GM12872 (cell line): ENCODE results near the gene CD200R1L.

ENCODE experiments used
- TF ChIP-seq, protein P1 (sequence below): IDR thresholded peaks from 3 replicates; pipeline ENCODE4 v1.5.1; 2011; ENCODE audit warnings: low read depth, mild to moderate bottlenecking, low read length, moderate library complexity; ENCODE audit not compliant: insufficient read depth

CD200R1L gene

DNA sequence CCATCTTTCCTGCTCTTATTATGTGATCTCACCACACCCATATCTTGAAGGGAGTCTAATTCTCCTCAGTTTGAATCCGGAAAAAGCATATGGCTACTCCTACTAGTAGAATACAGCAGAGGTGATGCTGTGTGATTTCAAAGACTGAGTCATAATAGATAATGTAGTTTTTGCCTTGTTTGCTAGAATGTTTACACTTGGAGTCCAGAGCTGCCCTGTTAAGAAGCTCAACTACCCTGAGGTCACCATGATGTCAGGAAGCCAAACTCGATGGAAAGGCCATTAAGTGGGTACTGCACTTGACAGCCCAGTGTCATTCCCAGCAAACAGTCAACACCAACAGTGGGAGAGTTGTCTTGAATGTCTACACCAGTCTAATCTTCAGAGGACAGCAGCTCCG lies 56.9 kb downstream of the CD200R1L start:
- TF ChIP-seq, protein P1, sequence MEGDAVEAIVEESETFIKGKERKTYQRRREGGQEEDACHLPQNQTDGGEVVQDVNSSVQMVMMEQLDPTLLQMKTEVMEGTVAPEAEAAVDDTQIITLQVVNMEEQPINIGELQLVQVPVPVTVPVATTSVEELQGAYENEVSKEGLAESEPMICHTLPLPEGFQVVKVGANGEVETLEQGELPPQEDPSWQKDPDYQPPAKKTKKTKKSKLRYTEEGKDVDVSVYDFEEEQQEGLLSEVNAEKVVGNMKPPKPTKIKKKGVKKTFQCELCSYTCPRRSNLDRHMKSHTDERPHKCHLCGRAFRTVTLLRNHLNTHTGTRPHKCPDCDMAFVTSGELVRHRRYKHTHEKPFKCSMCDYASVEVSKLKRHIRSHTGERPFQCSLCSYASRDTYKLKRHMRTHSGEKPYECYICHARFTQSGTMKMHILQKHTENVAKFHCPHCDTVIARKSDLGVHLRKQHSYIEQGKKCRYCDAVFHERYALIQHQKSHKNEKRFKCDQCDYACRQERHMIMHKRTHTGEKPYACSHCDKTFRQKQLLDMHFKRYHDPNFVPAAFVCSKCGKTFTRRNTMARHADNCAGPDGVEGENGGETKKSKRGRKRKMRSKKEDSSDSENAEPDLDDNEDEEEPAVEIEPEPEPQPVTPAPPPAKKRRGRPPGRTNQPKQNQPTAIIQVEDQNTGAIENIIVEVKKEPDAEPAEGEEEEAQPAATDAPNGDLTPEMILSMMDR, result no peak

DNA sequence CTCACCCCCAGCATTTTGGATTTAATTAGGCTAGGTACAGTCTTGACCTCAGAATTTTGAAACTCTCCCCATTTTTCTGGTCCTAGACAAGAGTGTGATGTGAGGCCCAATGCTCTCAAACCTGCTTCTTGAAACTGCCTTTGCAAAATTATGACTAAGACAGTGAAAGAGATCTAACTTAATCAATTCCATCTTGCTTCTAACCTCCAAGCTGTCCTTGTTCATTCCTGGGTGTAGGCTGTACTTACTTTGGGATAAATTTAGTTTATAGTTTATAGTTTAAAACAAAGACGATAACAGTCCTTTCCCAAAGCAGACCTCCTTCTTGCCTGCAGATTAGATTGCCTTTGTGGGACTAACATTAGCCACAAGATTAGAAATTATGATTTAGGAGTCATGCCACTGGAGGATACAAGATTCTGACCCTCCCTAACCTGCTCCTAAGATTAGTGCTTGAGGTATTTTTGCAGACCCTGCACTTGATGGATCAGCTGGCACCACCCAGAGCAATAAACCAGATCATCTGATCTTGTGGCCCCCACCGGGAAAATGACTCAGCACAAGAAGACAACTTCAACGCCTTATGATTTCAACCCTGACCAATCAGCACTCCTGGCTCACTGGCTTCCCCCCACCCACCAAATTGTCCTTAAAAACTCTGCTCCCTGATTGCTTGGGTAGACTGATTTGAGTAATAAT lies 59.6 kb downstream of the CD200R1L start:
- TF ChIP-seq, protein P1, result no peak

DNA sequence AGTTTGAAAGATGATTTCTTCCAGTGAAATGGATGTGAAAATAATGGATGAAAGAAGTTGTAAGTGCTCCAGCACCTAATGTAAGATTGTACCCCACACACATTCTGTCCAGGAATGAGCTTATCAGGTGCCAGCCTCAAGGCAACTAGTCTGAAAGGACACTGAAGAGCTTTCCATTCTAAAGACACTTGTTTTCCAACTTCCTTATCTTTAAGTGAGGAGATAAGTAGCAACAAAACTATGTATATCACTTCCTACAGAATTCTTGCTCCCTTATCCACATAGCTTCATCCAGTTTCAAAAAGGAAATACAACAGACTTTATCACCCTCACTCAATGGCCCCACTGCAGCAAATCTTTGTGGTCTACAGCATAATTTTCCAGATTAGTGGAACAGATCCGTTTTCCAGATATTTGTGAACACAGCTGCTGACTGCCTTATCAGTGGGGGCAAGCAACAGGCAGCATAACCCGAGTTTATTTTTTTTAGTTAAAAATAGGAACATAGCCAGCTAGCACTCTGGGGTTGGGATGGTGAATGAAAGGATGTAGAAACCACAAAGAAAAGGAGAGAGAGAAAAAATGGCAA lies 60.6 kb downstream of the CD200R1L start:
- TF ChIP-seq, protein P1, result no peak

DNA sequence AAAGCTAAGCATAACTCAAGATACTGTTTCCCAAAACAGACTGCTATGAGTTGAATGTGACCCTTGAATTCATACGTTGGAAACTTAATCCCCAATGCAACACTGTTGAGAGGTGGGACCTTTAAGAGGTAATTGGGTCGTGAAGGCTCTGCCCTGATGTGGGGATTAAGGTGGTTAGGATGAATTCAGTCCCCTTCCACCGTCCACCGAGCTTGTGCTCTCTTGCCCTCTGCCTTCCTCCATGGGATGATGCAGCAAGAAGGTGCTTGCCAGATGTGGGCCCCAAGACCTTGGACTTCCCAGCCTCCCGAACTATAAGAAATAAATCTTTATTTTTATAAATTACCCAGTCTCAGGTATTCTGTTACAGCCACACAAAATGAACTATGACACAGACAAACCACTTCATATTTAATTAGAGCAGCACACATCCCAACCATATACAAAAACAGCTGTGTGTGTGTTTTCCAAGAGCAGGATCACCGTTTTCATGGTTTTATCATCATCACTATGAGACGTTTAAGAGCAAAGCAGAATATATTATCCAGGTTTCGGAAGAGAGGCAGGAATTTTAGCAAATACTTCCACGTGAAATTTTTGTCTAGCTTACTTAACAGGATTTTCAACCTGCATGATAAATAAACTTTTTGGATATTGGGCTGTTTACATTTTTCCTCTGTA lies 61.2 kb downstream of the CD200R1L start:
- TF ChIP-seq, protein P1, result no peak

DNA sequence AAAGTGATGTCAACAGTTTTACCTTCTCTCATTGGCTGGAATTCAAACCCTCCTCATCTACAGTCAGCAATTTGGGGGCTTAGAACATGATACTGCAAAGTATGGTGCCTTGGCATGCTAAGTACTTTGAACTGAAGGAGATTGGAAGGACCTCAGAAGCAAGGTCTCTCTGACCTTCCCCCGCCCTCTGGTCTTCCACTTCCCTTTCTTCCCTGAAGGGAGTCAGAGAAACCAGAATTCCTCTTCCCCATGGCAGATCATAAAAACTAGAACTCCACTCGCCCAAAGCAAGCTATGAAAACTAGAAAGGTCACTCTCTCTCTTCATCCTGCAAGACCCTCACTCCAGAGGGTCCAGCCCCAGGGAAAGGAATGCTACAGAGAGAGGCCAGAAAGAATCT lies 64.2 kb downstream of the CD200R1L start:
- TF ChIP-seq, protein P1, result no peak

GRCh38 chr3:112781599-112781998 lies 65.1 kb downstream of the CD200R1L start:
- TF ChIP-seq, protein P1, result no peak
